Activated B cell treated with CpG ODN at 0.5 μM for 24 hours (primary cell): ENCODE data around the gene EHBP1. TPM values are rescaled to one million over a fixed set of nuclear protein-coding genes. Genes with fewer than 3 reads are reported as not detected.

Experiments used
- ATAC-seq: fragments of 200-7000 bp; cut with Tn5 transposase; one replicate; pipeline ENCODE4 v1.10.0; 2021; ENCODE audit warnings: low read depth, mild to moderate bottlenecking, moderate library complexity
- CTCF ChIA-PET: fragments of 350-600 bp; sonication (Branson Sonifier 250); formaldehyde crosslinking; loops from one replicate; lab custom pipeline; 2021; ENCODE audit warnings: antibody characterized with exemption; lab: Charles Lee
- POLR2A ChIA-PET: fragments of 350-600 bp; sonication (Branson Sonifier 250); formaldehyde crosslinking; loops from one replicate; lab custom pipeline; 2021; ENCODE audit warnings: antibody characterized with exemption; lab: Charles Lee
- DNase-seq: peaks from one replicate; pipeline ENCODE4 v3.0.0; 2022
- H3K27ac Mint-ChIP-seq: one replicate; pipeline ENCODE4 v1.8.0; 2020; ENCODE audit warnings: mixed read lengths
- H3K27me3 Mint-ChIP-seq: one replicate; pipeline ENCODE4 v1.8.0; 2021; ENCODE audit warnings: mixed read lengths
- H3K36me3 Mint-ChIP-seq: one replicate; pipeline ENCODE4 v1.8.0; 2021; ENCODE audit warnings: low read depth, mixed read lengths
- H3K4me1 Mint-ChIP-seq: one replicate; pipeline ENCODE4 v1.8.0; 2021; ENCODE audit warnings: mixed read lengths
- H3K4me3 Mint-ChIP-seq: one replicate; pipeline ENCODE4 v1.8.0; 2020; ENCODE audit warnings: mild to moderate bottlenecking, mixed read lengths
- H3K9me3 Mint-ChIP-seq: one replicate; pipeline ENCODE4 v1.8.0; 2020; ENCODE audit warnings: mixed read lengths
- CTCF ChIP-seq: fragments of 200-600 bp; IDR thresholded peaks from one replicate; pipeline ENCODE4 v1.8.0; 2022; ENCODE audit warnings: antibody characterized with exemption, mild to moderate bottlenecking
- intact Hi-C: fragments of 100-400 bp; cut with micrococcal nuclease; formaldehyde crosslinking; loops from one replicate; pipeline ENCODE4 v1.15.1; 2024
- total RNA-seq: library from RNA; stranded (reverse); gene quantifications from 2 replicates; pipeline ENCODE4 v1.2.3, GENCODE V29; 2022

Gene EHBP1
- total RNA-seq, 1 donor from 2014 or later = 24.0 TPM

GRCh38 chr2:63078852-63079606 lies 373.5 kb downstream of the EHBP1 start:
- no peaks in the 10 kb centered on the region for H3K36me3 Mint-ChIP-seq
- H3K27me3 Mint-ChIP-seq = peaks cover 8% of the 10 kb centered on the region
- ATAC-seq (no peak), DNase-seq (no peak)
- H3K4me1 Mint-ChIP-seq = no peaks in the 10 kb centered on the region
- CTCF ChIA-PET = no interaction called here
- POLR2A ChIA-PET = no interaction called here
- no peaks in the 10 kb centered on the region for H3K9me3 Mint-ChIP-seq
- H3K4me3 Mint-ChIP-seq = no peak overlapping the region
- intact Hi-C loops = no loop called here
- H3K27ac Mint-ChIP-seq = no peak overlapping the region
- no peak for TF ChIP-seq CTCF

- no peak for TF ChIP-seq CTCF
- no peak overlapping the region for H3K27ac Mint-ChIP-seq
- ATAC-seq (no peak), DNase-seq (no peak)
- H3K36me3 Mint-ChIP-seq = no peaks in the 10 kb centered on the region
- no peaks in the 10 kb centered on the region for H3K4me1 Mint-ChIP-seq
- H3K9me3 Mint-ChIP-seq = no peaks in the 10 kb centered on the region
- intact Hi-C loops = no loop called here
- H3K4me3 Mint-ChIP-seq = no peak overlapping the region
- CTCF ChIA-PET = no interaction called here
- H3K27me3 Mint-ChIP-seq = peaks cover 8% of the 10 kb centered on the region
- POLR2A ChIA-PET = no interaction called here
Observed at GRCh38 chr2:63081404-63081803, 375.9 kb downstream of the EHBP1 start.

DNA sequence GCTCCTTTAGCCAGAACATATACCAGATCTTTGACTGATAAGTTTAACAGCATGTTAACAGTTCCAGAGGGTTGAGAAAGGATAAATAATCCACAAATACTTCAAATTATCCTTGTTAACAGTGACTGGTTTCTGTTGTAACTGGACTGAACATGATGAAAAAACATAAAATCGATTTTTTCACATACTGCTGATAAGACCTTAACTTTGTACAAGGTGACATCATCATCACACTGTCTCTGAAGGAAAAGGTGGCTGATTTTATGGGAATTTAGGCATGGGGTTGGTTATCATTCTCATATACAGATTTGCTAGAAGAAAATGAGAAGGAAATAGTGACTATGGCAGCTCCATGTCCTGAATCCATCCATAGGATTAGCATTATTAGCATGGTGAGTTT lies 381.2 kb downstream of the EHBP1 start:
- Mint-ChIP-seq H3K27me3 (peaks cover 10% of the 10 kb centered on the region), H3K4me3 (no peak overlapping the region), H3K4me1 (no peaks in the 10 kb centered on the region), H3K9me3 (no peaks in the 10 kb centered on the region), H3K27ac (no peak overlapping the region), H3K36me3 (no peaks in the 10 kb centered on the region)
- ChIA-PET CTCF (no interaction called here), POLR2A (no interaction called here)
- no peak for TF ChIP-seq CTCF
- intact Hi-C loops = no loop called here
- ATAC-seq (no peak), DNase-seq (no peak)

GRCh38 chr2:63092401-63092800 lies 386.9 kb downstream of the EHBP1 start:
- DNase-seq (no peak), ATAC-seq (no peak)
- intact Hi-C loops = no loop called here
- TF ChIP-seq CTCF = no peak
- Mint-ChIP-seq H3K4me3 (no peak overlapping the region), H3K36me3 (no peaks in the 10 kb centered on the region), H3K9me3 (no peaks in the 10 kb centered on the region), H3K27me3 (peaks cover 14% of the 10 kb centered on the region), H3K4me1 (no peaks in the 10 kb centered on the region), H3K27ac (no peak overlapping the region)
- POLR2A ChIA-PET = no interaction called here
- CTCF ChIA-PET = no interaction called here

GRCh38 chr2:63092857-63093256 lies 387.3 kb downstream of the EHBP1 start:
- intact Hi-C loops = no loop called here
- no peak for DNase-seq
- H3K27ac Mint-ChIP-seq = no peak overlapping the region
- peaks cover 14% of the 10 kb centered on the region for H3K27me3 Mint-ChIP-seq
- no peak overlapping the region for H3K4me3 Mint-ChIP-seq
- no peaks in the 10 kb centered on the region for H3K9me3 Mint-ChIP-seq
- ChIA-PET CTCF (no interaction called here), POLR2A (no interaction called here)
- H3K4me1 Mint-ChIP-seq = no peaks in the 10 kb centered on the region
- ATAC-seq = no peak
- H3K36me3 Mint-ChIP-seq = no peaks in the 10 kb centered on the region
- TF ChIP-seq CTCF = no peak
